HG03469 (cell line): ENCODE measurements around the gene TRAF2.

ENCODE experiments used
- ATAC-seq: cut with Tn5 transposase; IDR thresholded peaks from one replicate; pipeline ENCODE4 v1.9.1; 2021; ENCODE audit warnings: mild to moderate bottlenecking, moderate library complexity, moderate number of reproducible peaks; ENCODE audit not compliant: unreplicated experiment

TRAF2 gene

GRCh38 chr9:136913701-136914438 lies 27.6 kb downstream of the TRAF2 start:
- no peak for ATAC-seq

- no peak for ATAC-seq
Measured at GRCh38 chr9:136915632-136916329, 29.5 kb downstream of the TRAF2 start.

DNA sequence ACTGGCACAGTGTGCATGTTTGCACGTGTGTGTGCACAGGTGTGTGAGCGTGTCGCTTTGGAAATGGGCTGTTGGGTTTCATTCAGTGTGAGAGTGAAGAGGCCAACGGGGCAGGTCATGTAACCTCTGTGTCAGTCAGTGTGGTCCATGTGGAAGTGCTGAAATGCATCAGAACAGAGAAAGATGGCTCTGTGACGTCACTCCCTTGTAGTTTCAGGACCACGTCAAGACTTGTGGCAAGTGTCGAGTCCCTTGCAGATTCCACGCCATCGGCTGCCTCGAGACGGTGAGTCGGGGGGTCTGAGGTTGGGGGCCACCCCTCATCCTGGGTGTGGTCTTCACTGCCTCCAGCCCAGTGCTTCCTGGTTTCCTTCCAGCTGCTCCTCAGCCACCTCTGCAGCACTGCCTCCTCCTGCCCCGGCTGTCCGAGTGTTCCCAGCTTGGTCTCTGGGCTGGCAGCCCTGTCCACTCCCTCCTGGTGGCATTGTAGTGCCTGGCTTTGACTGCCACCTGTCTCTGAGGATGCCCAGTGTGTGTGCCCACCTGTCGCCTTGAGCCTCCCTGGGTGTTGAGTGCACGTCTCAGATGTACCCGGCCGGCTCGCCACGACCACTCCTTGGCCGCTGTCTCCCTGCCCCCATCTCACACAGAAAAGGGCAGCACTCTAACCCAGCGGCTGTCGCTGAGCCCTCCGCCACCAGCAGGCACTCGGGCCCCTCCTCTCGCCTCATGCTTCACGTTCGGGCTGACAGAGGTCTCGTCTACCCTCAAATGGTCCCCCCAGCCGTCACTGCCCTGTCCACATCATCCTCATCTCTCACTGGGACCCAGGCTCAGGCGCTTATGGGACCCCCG lies 30.2 kb downstream of the TRAF2 start:
- no peak for ATAC-seq

DNA sequence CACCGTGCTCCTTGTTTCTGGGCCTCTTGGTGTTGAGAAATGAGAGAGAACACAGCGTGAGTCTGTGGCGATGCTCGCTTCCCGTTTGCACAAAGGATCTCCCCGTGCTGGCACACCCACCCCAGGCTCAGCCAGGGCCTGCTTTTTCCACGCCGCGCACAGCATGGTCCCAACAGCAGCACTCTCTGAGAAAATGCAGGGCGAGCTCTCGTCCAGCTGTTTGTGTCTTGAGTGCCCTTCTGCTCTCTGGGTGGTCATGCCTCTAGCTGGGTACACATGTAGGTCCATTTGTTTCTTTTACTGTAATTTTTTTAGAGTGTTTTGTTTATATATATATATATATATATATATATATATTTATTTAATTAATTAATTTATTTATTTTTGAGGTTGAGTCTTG lies 31.6 kb downstream of the TRAF2 start:
- no peak for ATAC-seq

- no peak for ATAC-seq
Measured at GRCh38 chr9:136920069-136920468, 33.8 kb downstream of the TRAF2 start.

DNA sequence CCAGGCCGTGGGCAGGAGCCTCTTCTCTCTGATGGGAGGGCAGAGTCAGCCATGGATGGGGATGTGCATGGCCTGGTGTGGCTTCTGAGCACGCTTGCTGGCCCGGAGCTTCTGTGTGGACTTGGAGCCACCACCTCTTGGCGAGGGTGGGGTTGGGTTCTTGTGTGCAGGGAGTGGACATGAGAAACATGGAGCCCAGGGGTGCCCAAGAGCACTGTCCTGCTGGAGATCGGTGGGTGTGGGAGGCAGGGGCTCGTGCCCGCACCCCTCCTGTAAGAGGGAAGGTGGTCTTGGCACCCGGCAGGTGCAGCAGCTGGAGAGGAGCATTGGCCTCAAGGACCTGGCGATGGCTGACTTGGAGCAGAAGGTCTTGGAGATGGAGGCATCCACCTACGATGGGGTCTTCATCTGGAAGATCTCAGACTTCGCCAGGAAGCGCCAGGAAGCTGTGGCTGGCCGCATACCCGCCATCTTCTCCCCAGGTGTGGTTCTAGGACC lies 34.5 kb downstream of the TRAF2 start:
- no peak for ATAC-seq

DNA sequence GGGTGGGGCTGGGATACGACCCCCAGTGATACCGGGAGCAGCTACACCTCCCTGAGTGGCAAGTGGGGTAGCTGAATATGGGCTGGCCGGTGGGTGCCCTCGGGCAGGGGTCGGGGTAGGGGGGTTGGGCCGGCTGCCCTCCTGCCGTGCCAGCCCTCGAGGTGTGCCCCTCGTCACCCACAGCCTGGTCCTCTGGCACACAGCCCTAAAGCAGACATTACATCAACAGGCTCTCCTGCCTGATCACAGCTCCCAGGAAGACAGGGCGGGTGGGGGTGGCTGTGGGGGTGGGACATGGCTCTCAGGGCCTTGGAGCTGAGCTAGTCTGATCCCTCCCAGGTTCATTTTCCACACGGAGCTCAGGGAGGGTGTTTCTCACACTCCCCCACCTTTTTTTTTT lies 35.0 kb downstream of the TRAF2 start:
- no peak for ATAC-seq

DNA sequence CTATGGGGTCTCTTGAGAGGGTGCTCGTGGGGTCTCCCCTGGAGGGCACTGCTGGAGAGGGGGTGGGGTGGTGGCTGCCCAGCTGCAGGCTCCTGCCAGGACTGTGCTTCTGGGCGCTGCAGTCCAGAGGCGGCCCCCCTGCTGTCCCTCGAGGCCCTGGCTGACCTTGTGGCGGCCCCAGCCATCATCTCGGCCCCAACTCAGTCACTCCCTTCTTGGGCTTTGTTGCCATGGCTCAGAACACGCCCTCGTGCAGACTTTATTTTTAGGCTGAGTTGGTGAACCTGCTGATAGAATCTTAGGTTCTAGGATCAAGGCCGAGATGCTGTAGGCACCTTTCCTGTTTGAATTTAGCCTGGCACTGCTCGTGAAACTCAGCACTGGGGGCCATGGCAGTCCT lies 35.4 kb downstream of the TRAF2 start:
- no peak for ATAC-seq

DNA sequence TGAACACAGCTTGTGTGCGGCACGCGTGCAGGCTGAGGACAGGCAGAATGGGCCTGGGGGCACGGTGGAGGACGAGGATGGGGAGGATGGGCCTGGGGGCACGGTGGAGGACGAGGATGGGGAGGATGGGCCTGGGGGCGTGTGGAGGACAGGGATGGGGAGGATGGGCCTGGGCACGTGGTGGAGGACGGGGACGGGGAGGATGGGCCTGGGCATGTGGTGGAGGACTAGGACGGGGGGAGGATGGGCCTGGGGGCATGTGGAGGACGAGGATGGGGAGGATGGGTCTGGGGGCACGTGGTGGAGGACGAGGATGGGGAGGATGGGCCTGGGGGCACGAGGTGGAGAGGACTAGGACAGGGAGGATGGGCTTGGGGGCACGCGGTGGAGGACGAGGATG lies 36.2 kb downstream of the TRAF2 start:
- ATAC-seq: no peak

DNA sequence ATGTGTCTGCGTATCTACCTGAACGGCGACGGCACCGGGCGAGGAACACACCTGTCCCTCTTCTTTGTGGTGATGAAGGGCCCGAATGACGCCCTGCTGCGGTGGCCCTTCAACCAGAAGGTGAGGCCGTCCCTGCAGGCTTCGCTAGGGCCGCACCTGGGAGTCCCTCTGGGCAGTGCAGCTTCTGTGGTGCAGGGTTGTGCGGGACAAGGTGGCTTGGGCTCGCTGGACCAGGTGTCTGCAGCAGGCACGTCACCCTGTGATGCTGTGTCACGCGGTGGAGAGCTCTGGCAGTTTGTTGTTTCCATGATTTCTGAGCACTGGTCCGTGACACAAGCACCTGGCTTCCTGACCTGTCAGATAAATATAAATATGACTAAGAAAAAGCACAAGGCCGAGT lies 37.6 kb downstream of the TRAF2 start:
- ATAC-seq: no peak

DNA sequence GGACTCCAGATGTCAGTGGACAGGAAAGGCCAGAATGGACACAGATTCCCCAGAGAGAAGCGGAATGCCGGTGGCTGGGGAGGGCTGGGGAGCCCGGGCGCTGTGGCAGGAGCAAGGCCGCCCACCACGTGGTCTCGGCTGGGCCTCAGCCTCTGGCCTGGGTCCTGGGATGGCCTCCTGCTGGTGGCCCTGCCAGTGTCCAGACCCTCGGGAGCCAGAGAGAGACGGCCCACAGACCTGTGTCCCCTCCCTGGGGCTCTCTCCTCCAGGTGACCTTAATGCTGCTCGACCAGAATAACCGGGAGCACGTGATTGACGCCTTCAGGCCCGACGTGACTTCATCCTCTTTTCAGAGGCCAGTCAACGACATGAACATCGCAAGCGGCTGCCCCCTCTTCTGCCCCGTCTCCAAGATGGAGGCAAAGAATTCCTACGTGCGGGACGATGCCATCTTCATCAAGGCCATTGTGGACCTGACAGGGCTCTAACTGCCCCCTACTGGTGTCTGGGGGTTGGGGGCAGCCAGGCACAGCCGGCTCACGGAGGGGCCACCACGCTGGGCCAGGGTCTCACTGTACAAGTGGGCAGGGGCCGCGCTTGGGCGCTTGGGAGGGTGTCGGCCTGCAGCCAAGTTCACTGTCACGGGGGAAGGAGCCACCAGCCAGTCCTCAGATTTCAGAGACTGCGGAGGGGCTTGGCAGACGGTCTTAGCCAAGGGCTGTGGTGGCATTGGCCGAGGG lies 39.3 kb downstream of the TRAF2 start:
- no peak for ATAC-seq

GRCh38 chr9:136926154-136926704 lies 39.9 kb downstream of the TRAF2 start:
- no peak for ATAC-seq

GRCh38 chr9:136926749-136927148 lies 40.4 kb downstream of the TRAF2 start:
- no peak for ATAC-seq

- no peak for ATAC-seq
Measured at GRCh38 chr9:136927343-136928271, 41.3 kb downstream of the TRAF2 start.

GRCh38 chr9:136928591-136928990 lies 42.3 kb downstream of the TRAF2 start:
- no peak for ATAC-seq

DNA sequence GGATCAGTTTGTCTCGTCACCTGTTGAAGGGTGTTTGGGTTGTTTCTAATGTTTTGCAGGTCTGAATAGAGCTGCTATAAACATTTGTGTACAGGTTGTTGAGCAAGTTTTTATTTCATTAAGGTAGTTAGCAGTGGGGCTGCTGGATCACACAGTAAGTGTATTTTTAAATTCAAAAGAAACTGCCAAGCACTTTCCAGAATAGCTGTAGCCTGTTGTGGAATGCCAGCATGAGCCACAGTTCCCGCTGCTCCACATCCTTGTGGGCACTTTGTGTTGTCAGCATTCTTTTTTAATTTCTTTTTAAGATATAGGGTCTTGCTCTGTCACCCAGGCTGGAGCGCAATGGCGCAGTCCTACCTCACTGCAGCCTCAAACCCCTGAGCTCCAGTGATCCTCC lies 43.7 kb downstream of the TRAF2 start:
- ATAC-seq: no peak

- ATAC-seq: no peak
Measured at GRCh38 chr9:136931611-136932130, 45.4 kb downstream of the TRAF2 start.

DNA sequence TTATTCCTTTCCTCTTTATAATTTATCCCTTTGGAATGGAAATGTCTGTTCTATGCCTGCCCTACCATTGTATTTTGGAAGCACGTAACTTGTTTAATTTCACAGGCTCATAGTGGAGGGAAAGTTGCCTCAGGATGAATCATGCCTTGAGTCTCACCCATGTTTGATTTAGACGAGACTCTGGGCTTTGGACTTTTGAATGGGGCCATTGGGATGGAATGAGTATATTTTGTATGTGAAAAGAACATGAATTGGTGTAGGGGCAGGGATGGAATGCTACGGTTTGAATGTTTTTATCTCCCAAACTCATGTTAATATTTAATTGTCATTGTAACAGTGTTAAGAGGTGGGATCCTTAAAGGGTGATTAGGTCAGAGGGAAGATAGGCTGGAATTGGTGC lies 48.0 kb downstream of the TRAF2 start:
- no peak for ATAC-seq

DNA sequence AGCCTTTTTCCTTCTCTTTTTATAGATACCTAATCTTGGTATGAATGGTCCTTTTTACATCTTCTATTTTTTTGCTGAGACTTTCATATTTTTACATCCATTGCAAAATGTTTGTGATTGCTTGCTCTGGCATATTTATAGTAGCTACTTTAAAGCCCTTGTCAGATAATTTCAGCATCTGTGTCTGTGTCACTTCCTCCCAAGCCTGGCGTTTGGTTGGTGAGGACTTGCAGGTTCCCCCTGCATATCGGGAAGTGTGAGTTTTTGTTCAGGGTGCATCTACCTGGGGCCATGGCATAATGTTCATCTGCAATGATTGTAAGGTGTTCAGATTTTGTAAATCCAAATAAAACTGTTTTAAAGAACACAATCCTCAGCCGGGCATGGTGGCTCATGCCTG lies 49.3 kb downstream of the TRAF2 start:
- ATAC-seq: no peak
